C4-2B (cell line): ENCODE data around the gene ANXA3.
A peak's percentile ranks its signal among the peaks of the same experiment; 100 is the strongest.

Experiments used
- H3K27ac ChIP-seq: fragments of 450-650 bp; 2 replicates; pipeline ENCODE4 v1.5.1; 2017
- ZFX ChIP-seq: fragments of 450-650 bp; IDR thresholded peaks from 2 replicates; pipeline ENCODE4 v1.6.1; 2017
- TF ChIP-seq, protein P1 (sequence below): fragments of 450-650 bp; conservative IDR thresholded peaks from 2 replicates; pipeline ENCODE4 v1.5.1; 2017; ENCODE audit warnings: mild to moderate bottlenecking

ANXA3 gene

DNA sequence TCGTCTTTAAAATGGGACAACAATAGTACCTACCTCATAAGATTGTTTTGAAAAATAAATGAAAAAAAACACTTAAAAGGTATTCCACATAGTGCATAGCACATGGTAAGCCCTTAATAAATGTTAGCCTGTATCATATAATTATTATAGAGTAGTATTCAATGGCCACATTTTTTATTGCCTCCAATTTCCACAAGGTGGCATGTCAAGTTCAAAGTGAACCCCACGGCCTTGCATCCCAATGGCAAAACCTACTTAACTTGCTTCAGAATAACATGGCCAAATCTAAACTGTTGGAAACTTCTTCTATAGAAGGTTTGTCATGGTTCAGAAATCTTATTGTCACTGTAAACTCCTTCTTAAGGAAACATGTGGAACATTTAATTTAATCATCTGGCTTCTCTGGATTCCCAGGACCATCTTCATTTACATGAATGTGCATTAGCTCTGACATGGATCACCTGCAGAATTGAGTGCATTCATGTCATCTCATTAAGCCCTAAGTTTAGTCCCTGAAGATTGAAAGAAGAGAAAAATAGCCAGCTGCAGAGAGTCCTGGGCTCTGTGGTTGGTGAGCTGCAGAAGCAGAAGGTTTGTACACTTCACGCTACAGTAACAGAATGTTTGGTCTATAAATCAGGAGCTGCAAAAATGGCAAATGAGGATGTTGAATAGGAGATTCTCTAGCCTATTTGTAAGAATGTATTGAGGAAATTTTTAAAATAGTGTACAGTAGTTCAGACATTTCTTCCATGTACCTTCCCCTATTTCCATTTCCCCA is 61.0 kb downstream of the ANXA3 start:
- no peak overlapping the region for H3K27ac ChIP-seq
- TF ChIP-seq, protein P1, sequence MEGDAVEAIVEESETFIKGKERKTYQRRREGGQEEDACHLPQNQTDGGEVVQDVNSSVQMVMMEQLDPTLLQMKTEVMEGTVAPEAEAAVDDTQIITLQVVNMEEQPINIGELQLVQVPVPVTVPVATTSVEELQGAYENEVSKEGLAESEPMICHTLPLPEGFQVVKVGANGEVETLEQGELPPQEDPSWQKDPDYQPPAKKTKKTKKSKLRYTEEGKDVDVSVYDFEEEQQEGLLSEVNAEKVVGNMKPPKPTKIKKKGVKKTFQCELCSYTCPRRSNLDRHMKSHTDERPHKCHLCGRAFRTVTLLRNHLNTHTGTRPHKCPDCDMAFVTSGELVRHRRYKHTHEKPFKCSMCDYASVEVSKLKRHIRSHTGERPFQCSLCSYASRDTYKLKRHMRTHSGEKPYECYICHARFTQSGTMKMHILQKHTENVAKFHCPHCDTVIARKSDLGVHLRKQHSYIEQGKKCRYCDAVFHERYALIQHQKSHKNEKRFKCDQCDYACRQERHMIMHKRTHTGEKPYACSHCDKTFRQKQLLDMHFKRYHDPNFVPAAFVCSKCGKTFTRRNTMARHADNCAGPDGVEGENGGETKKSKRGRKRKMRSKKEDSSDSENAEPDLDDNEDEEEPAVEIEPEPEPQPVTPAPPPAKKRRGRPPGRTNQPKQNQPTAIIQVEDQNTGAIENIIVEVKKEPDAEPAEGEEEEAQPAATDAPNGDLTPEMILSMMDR, result peak; percentile 70
- TF ChIP-seq ZFX, result no peak

DNA sequence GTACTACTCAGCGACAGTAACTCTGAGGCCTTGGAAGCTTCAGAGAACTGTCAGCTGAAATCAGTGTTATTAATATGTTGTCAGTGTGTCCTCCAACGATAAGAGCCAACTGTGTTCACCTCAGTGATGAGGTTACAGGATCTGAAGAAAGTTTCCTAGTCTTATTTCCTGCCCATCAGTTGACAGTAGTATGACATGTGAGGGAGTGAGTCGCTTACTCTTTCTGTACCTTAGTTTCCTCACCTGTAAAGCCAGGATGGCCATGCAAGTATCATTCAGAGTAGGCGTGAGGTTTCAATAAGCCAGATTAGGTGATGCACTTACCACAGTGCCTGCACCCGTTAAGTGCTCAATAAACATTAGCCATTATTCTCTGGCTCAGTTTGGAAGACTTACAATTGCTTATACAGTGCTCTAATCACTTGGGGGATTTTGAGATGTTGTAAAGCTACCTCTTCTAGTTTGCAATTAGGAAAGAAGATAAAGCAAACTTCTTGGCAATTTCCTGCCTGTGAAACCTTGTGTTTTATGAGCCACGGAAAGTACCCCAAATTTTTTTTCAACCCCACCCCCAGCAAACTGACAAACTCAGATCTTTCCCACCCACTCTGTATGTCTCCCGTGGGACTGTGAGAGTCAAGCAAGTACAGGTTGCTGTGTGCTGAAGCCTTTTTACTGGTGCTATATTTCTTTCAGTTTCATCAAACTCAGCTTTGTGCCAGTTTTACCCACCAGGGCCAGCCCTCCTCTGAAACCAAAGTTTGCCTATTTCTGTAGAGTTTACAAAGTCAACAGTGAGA is 62.2 kb downstream of the ANXA3 start:
- TF ChIP-seq, protein P1, result no peak
- no peak for TF ChIP-seq ZFX
- H3K27ac ChIP-seq, result no peak overlapping the region

DNA sequence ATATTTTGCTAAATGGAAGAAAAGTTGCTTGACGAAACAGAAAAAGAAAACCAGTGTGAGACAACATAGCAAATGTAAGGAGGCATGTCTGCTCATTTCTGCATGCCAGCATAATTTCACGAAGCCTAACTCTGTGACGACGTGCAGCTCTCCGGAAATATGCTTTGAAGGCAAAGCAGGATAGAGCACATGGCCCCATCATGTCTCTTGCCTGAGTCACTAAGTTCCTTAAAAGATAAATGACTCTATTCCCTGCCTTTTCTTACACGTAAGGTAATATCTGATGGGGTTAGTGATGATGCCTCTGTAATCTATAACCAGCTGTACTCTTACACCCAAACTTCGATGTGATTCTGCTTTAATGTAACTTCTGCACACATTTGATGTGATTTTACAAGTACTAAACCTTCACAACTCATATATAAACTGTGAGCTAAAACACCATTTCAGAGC is 64.5 kb downstream of the ANXA3 start:
- TF ChIP-seq, protein P1, result no peak
- no peak for TF ChIP-seq ZFX
- H3K27ac ChIP-seq, result no peak overlapping the region

DNA sequence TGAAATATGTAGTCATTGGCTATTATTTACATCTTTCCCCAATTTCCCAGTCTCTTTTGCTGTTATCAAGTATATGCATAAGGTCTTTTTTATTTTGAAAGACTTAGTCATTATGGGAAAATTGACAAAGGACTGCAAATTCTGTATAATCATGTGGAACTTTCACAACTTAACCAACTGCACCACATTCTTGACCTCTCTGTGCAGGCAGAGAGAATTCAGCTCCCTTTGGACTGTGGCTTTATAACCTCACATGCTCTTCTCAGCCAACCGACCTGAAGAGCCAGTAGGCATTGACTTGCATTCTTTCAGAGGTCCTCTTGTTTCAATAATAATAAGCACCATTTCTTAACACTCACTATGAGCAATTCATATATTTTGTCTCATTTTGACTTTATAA is 66.9 kb downstream of the ANXA3 start:
- TF ChIP-seq, protein P1, result no peak
- TF ChIP-seq ZFX, result no peak
- no peak overlapping the region for H3K27ac ChIP-seq

DNA sequence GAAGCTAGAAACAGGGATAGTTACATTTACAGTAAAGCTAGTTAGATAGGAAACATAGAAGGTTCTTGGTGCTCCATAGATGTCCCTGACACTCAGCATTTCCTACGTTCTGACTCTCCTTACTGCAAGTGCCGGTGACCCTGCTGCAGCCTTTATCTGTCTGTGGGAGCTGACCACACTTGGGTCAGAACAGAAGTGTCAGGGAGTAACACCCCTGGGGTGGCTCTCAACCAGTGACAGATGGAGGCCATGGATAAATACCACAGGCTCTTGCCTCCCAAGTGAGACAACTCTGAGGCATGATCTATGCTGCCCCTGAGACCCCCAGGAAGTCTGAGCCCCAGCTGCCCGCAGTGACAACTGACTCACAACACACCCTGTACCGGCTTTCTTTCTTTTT is 69.8 kb downstream of the ANXA3 start:
- no peak for TF ChIP-seq ZFX
- TF ChIP-seq, protein P1, result no peak
- no peak overlapping the region for H3K27ac ChIP-seq

DNA sequence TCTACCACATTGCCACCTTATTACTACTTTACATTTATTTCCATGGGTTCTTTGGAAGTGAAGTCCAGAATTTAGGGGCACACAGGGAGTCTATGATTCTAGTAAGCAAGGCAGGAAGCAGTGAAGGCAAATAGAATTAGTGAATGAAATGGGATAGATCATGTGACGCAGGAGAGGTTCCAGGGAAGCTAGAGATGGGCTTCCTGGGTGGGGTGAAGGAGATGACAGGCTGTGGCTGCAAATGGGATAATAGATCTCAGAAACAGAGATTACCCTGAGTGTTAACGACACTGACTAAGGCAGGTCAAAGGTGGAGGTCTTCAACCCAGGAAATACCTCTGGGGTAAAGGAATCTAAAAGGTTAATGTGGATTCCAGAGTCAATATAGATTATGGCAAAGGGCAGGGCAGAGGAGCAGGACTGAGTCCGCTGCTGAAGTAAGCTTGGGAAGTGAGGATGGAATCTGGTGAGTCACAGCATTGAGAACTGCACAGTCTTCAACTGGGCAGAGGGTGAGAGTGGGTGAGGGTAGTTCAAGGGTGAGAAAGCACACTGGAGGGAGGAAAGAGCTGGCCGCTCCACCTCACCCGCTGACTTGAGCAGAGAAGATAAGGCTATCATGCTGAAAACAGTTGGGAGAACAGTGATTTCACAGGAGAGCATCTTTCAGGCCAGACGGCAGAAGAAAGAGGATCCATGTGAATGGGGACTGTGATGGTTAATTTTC is 70.8 kb downstream of the ANXA3 start:
- TF ChIP-seq ZFX, result no peak
- TF ChIP-seq, protein P1, result no peak
- H3K27ac ChIP-seq, result no peak overlapping the region
